WTC11 (cell line): ENCODE measurements around the gene RPS6KA2. TPM values are rescaled to one million over a fixed set of nuclear protein-coding genes. Genes with fewer than 3 reads are reported as not detected.

ENCODE experiments used
- ATAC-seq: fragments of 200-7000 bp; cut with Tn5 transposase; 2 replicates; pipeline ENCODE4 v1.10.0; 2021; ENCODE audit warnings: mild to moderate bottlenecking, moderate library complexity
- CTCF ChIA-PET: fragments of 300-600 bp; sonication (Branson Sonifier 250); formaldehyde crosslinking; loops from one replicate; lab custom pipeline; 2021; ENCODE audit warnings: antibody characterized with exemption; lab: Charles Lee
- POLR2A ChIA-PET: fragments of 350-600 bp; sonication (Branson Sonifier 250); formaldehyde crosslinking; loops from one replicate; lab custom pipeline; 2021; ENCODE audit warnings: antibody characterized with exemption; lab: Charles Lee
- DNase-seq: peaks from one replicate; pipeline ENCODE4 v3.0.0; 2021; ENCODE audit warnings: low spot score
- H3K27ac Mint-ChIP-seq: 2 replicates; pipeline ENCODE4 v1.8.0; 2021; ENCODE audit warnings: mixed read lengths
- H3K27me3 Mint-ChIP-seq: 2 replicates; pipeline ENCODE4 v1.8.0; 2021; ENCODE audit warnings: low read depth, mild to moderate bottlenecking, moderate library complexity, mixed read lengths
- H3K36me3 Mint-ChIP-seq: 2 replicates; pipeline ENCODE4 v1.8.0; 2021; ENCODE audit warnings: mixed read lengths
- H3K4me1 Mint-ChIP-seq: 2 replicates; pipeline ENCODE4 v1.8.0; 2022; ENCODE audit warnings: mixed read lengths
- H3K4me3 Mint-ChIP-seq: 2 replicates; pipeline ENCODE4 v1.8.0; 2021; ENCODE audit warnings: mild to moderate bottlenecking, moderate library complexity, mixed read lengths
- H3K9me3 Mint-ChIP-seq: 2 replicates; pipeline ENCODE4 v1.8.0; 2021; ENCODE audit warnings: mixed read lengths
- ARID4B ChIP-seq: sonication (generic); formaldehyde crosslinking; IDR thresholded peaks from 2 replicates; pipeline ENCODE4 v1.8.0; 2023; ENCODE audit warnings: missing genetic modification reagents, mild to moderate bottlenecking, borderline replicate concordance
- CREM ChIP-seq: sonication (generic); formaldehyde crosslinking; IDR thresholded peaks from 2 replicates; pipeline ENCODE4 v1.8.1; 2022; ENCODE audit warnings: mild to moderate bottlenecking, missing genetic modification reagents, moderate library complexity
- E2F5 ChIP-seq: sonication (generic); formaldehyde crosslinking; IDR thresholded peaks from 2 replicates; pipeline ENCODE4 v1.8.1; 2022; ENCODE audit warnings: mild to moderate bottlenecking, moderate library complexity, missing genetic modification reagents
- FOXK1 ChIP-seq: sonication (generic); formaldehyde crosslinking; IDR thresholded peaks from 2 replicates; pipeline ENCODE4 v1.8.0; 2022; ENCODE audit warnings: mild to moderate bottlenecking, moderate library complexity, missing genetic modification reagents
- FOXP1 ChIP-seq: sonication (generic); formaldehyde crosslinking; IDR thresholded peaks from 2 replicates; pipeline ENCODE4 v1.8.0; 2022; ENCODE audit warnings: missing genetic modification reagents, mild to moderate bottlenecking, moderate library complexity, borderline replicate concordance
- HMGA2 ChIP-seq: fragments of 250-450 bp; sonication (Bioruptor Pico); IDR thresholded peaks from 2 replicates; pipeline ENCODE4 v1.4.0; 2021; ENCODE audit warnings: mild to moderate bottlenecking, moderate library complexity
- MYBL2 ChIP-seq: sonication (generic); formaldehyde crosslinking; IDR thresholded peaks from 2 replicates; pipeline ENCODE4 v1.8.1; 2023; ENCODE audit warnings: mild to moderate bottlenecking, moderate library complexity, missing genetic modification reagents
- NR2C2 ChIP-seq: sonication (generic); formaldehyde crosslinking; IDR thresholded peaks from 2 replicates; pipeline ENCODE4 v1.8.0; 2022; ENCODE audit warnings: mild to moderate bottlenecking, missing genetic modification reagents
- NR3C1 ChIP-seq: sonication (generic); formaldehyde crosslinking; conservative IDR thresholded peaks from 2 replicates; pipeline ENCODE4 v1.8.1; 2023; ENCODE audit warnings: low read depth, mild to moderate bottlenecking, missing genetic modification reagents
- SP1 ChIP-seq: sonication (generic); formaldehyde crosslinking; conservative IDR thresholded peaks from 2 replicates; pipeline ENCODE4 v1.8.1; 2022; ENCODE audit warnings: missing genetic modification reagents
- TEAD4 ChIP-seq: sonication (generic); formaldehyde crosslinking; IDR thresholded peaks from 2 replicates; pipeline ENCODE4 v1.8.0; 2022; ENCODE audit warnings: mild to moderate bottlenecking, missing genetic modification reagents
- ZBTB43 ChIP-seq: sonication (generic); formaldehyde crosslinking; IDR thresholded peaks from 2 replicates; pipeline ENCODE4 v1.8.1; 2023; ENCODE audit warnings: mild to moderate bottlenecking, missing genetic modification reagents
- ZNF121 ChIP-seq: sonication (generic); formaldehyde crosslinking; IDR thresholded peaks from 2 replicates; pipeline ENCODE4 v1.8.0; 2023; ENCODE audit warnings: missing genetic modification reagents
- ZNF396 ChIP-seq: fragments of 250-450 bp; sonication (Bioruptor Pico); IDR thresholded peaks from 2 replicates; pipeline ENCODE4 v1.8.0; 2021; ENCODE audit warnings: mild to moderate bottlenecking, moderate library complexity, borderline replicate concordance
- ZNF416 ChIP-seq: fragments of 250-450 bp; sonication (Bioruptor Pico); IDR thresholded peaks from 2 replicates; pipeline ENCODE4 v1.9.0; 2021; ENCODE audit warnings: mild to moderate bottlenecking, inconsistent platforms
- total RNA-seq: library from RNA; stranded (reverse); gene quantifications from 3 replicates; pipeline ENCODE4 v1.2.3, GENCODE V29; 2021
- TF ChIP-seq, protein P1 (sequence below): fragments of 250-450 bp; sonication (Bioruptor Pico); conservative IDR thresholded peaks from 2 replicates; pipeline ENCODE4 v1.9.0; 2021; ENCODE audit warnings: mild to moderate bottlenecking
- TF ChIP-seq, protein P2 (sequence below): sonication (generic); formaldehyde crosslinking; IDR thresholded peaks from 2 replicates; pipeline ENCODE4 v1.8.1; 2023; ENCODE audit warnings: mild to moderate bottlenecking, missing genetic modification reagents, moderate library complexity
- TF ChIP-seq, protein P3 (sequence below): sonication (generic); formaldehyde crosslinking; IDR thresholded peaks from 2 replicates; pipeline ENCODE4 v1.8.0; 2022; ENCODE audit warnings: mild to moderate bottlenecking, missing genetic modification reagents

RPS6KA2 gene
- total RNA-seq, 1 experiment from 2014 or later, result 24.2 TPM

DNA sequence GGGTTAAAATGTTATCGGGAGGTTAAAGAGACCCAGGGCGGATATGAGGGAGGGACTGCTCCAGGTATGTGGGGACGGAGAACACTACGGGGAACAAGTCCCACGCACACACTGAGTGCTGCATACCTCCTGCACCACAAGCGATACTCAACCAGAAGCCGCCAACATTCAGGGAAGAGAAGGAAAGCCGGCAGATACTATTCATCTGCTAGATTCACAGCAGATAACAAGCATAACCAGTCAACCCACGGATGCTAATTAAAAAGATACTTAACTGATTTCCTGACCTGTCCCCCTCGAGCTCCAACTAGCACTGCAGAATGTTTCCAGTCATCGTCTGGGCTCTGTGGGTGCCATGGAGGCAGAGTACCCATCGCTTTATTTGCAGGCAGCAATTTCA lies 45.1 kb upstream of the RPS6KA2 start:
- POLR2A ChIA-PET, result no interaction called here
- DNase-seq, result no peak
- H3K4me3 Mint-ChIP-seq, result no peak overlapping the region
- TF ChIP-seq ZNF121 (CRISPR knock-in tag) (no peak), FOXK1 (no peak)
- peaks cover 20% of the 10 kb centered on the region for H3K4me1 Mint-ChIP-seq
- no peaks in the 10 kb centered on the region for H3K9me3 Mint-ChIP-seq
- H3K27ac Mint-ChIP-seq, result no peak overlapping the region
- H3K27me3 Mint-ChIP-seq, result peaks cover 5% of the 10 kb centered on the region
- no peaks in the 10 kb centered on the region for H3K36me3 Mint-ChIP-seq
- ATAC-seq, result no peak
- CTCF ChIA-PET, result interaction anchor here (0.9 kb wide), 1 partner anchor 43 kb away, joined by 3 read pairs; no protein-coding TSS in a partner anchor

- POLR2A ChIA-PET, result no interaction called here
- no peaks in the 10 kb centered on the region for H3K36me3 Mint-ChIP-seq
Measured at GRCh38 chr6:166671434-166672081, 44.5 kb upstream of the RPS6KA2 start.

More at GRCh38 chr6:166671434-166672081, 44.5 kb upstream of the RPS6KA2 start:
- peaks cover 5% of the 10 kb centered on the region for H3K27me3 Mint-ChIP-seq
- H3K4me3 Mint-ChIP-seq, result no peak overlapping the region
- no peaks in the 10 kb centered on the region for H3K9me3 Mint-ChIP-seq
- CTCF ChIA-PET, result interaction anchor here (0.9 kb wide), 1 partner anchor 44 kb away, joined by 3 read pairs; no protein-coding TSS in a partner anchor
- ATAC-seq (peak; percentile 38), DNase-seq (no peak)
- TF ChIP-seq ZBTB43 (no peak), E2F5 (CRISPR knock-in tag) (no peak), ZNF121 (CRISPR knock-in tag) (no peak), CREM (no peak), ARID4B (no peak), NR2C2 (CRISPR knock-in tag) (no peak), TEAD4 (no peak), MYBL2 (CRISPR knock-in tag) (no peak), FOXP1 (CRISPR knock-in tag) (no peak), ZNF416 (CRISPR knock-in tag) (no peak), HMGA2 (CRISPR knock-in tag) (no peak), NR3C1 (CRISPR knock-in tag) (no peak), SP1 (no peak), ZNF396 (CRISPR knock-in tag) (no peak)
- TF ChIP-seq, protein P1, sequence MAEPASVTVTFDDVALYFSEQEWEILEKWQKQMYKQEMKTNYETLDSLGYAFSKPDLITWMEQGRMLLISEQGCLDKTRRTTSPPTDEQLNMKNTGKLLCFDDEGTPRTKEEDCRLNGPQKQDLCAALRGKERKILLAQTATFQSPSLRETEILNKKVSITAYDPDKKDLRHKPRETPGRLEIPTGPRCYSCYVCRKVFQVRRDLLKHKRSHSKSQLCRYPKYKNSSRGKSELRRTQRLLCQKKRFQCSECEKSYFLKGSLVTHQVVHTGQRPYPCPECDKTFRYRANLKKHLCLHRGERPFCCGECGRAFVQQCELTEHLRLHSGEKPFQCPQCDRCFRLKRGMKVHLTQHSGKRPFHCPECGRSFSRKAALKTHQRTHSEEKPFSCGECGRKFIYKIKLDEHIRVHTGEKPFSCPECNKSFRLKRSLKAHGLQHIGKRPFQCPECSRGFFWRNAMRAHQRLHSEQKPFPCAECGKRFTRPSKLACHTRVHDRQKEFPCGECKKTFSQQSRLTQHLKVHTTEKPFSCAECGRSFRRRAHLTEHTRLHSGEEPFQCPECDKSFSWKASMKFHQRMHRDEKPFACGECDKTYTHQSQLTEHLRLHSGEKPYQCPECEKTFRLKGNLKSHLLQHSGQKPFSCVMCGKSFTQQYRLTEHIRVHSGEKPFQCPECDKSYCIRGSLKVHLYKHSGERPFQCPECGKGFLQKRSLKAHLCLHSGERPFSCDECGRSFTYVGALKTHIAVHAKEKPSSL (CRISPR knock-in tag), result no peak
- TF ChIP-seq, protein P2, sequence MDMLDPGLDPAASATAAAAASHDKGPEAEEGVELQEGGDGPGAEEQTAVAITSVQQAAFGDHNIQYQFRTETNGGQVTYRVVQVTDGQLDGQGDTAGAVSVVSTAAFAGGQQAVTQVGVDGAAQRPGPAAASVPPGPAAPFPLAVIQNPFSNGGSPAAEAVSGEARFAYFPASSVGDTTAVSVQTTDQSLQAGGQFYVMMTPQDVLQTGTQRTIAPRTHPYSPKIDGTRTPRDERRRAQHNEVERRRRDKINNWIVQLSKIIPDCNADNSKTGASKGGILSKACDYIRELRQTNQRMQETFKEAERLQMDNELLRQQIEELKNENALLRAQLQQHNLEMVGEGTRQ (CRISPR knock-in tag), result no peak
- TF ChIP-seq, protein P3, sequence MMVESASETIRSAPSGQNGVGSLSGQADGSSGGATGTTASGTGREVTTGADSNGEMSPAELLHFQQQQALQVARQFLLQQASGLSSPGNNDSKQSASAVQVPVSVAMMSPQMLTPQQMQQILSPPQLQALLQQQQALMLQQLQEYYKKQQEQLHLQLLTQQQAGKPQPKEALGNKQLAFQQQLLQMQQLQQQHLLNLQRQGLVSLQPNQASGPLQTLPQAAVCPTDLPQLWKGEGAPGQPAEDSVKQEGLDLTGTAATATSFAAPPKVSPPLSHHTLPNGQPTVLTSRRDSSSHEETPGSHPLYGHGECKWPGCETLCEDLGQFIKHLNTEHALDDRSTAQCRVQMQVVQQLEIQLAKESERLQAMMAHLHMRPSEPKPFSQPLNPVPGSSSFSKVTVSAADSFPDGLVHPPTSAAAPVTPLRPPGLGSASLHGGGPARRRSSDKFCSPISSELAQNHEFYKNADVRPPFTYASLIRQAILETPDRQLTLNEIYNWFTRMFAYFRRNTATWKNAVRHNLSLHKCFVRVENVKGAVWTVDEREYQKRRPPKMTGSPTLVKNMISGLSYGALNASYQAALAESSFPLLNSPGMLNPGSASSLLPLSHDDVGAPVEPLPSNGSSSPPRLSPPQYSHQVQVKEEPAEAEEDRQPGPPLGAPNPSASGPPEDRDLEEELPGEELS (CRISPR knock-in tag), result no peak
- no peak overlapping the region for H3K27ac Mint-ChIP-seq
- H3K4me1 Mint-ChIP-seq, result peaks cover 20% of the 10 kb centered on the region
